ENCODE data around the gene CEP57.

CEP57 gene

GRCh38 chr11:95790123-95790932 lies at the start of gene CEP57:
TSS of gene CEP57 (plus strand) at chr11:95790498. CDS start at chr11:95790699, 201 bp downstream.
- peak within 1 kb of the TSS; percentile 92 for H3K27ac ChIP-seq
- DNase-seq (ENCODE audit: low read depth, low spot score), result peak; percentile 92

- no peak overlapping the region for H3K27ac ChIP-seq
- DNase-seq (ENCODE audit: low read depth, low spot score), result no peak
These were observed 40.2 kb upstream of the CEP57 start for GRCh38 chr11:95750101-95750500.

GRCh38 chr11:95751515-95751914 lies 38.8 kb upstream of the CEP57 start:
- no peak overlapping the region for H3K27ac ChIP-seq
- DNase-seq (ENCODE audit: low read depth, low spot score), result no peak

GRCh38 chr11:95760941-95761340 lies 29.4 kb upstream of the CEP57 start:
- no peak overlapping the region for H3K27ac ChIP-seq
- DNase-seq (ENCODE audit: low read depth, low spot score), result no peak

GRCh38 chr11:95762534-95762933 lies 27.8 kb upstream of the CEP57 start:
- no peak for DNase-seq (ENCODE audit: low read depth, low spot score)
- no peak overlapping the region for H3K27ac ChIP-seq

GRCh38 chr11:95764267-95764898 lies 25.9 kb upstream of the CEP57 start:
- DNase-seq (ENCODE audit: low read depth, low spot score), result no peak
- no peak overlapping the region for H3K27ac ChIP-seq

- H3K27ac ChIP-seq, result no peak overlapping the region
- no peak for DNase-seq (ENCODE audit: low read depth, low spot score)
These were observed 23.6 kb upstream of the CEP57 start for GRCh38 chr11:95766701-95767100.

GRCh38 chr11:95767498-95767897 lies 22.8 kb upstream of the CEP57 start:
- no peak for DNase-seq (ENCODE audit: low read depth, low spot score)
- H3K27ac ChIP-seq, result peak overlapping the region; percentile 23

GRCh38 chr11:95768521-95768920 lies 21.8 kb upstream of the CEP57 start:
- DNase-seq (ENCODE audit: low read depth, low spot score), result no peak
- no peak overlapping the region for H3K27ac ChIP-seq

GRCh38 chr11:95776859-95777258 lies 13.4 kb upstream of the CEP57 start:
- H3K27ac ChIP-seq, result no peak overlapping the region
- DNase-seq (ENCODE audit: low read depth, low spot score), result no peak

GRCh38 chr11:95778699-95779098 lies 11.6 kb upstream of the CEP57 start:
- no peak for DNase-seq (ENCODE audit: low read depth, low spot score)
- no peak overlapping the region for H3K27ac ChIP-seq

GRCh38 chr11:95780544-95780943 lies 9.8 kb upstream of the CEP57 start:
- no peak overlapping the region for H3K27ac ChIP-seq
- DNase-seq (ENCODE audit: low read depth, low spot score), result no peak

GRCh38 chr11:95788921-95789505 lies 1.3 kb upstream of the CEP57 start:
- DNase-seq (ENCODE audit: low read depth, low spot score), result no peak

GRCh38 chr11:95789506-95790122 lies 684 bp upstream of the CEP57 start, which contains the start of gene FAM76B:
TSS of gene FAM76B (minus strand) at chr11:95789782. CDS start at chr11:95789478, 304 bp downstream.
- peak; percentile 96 for DNase-seq (ENCODE audit: low read depth, low spot score)
- H3K27ac ChIP-seq, result peak within 1 kb of the TSS; percentile 92

More at GRCh38 chr11:95788921-95789505, 1.3 kb upstream of the CEP57 start:
- H3K27ac ChIP-seq, result peak overlapping the region; percentile 92

- peak overlapping the region; percentile 92 for H3K27ac ChIP-seq
- DNase-seq (ENCODE audit: low read depth, low spot score), result no peak
These were observed 823 bp downstream of the CEP57 start for GRCh38 chr11:95790933-95791708.

GRCh38 chr11:95791709-95792033 lies 1.4 kb downstream of the CEP57 start:
- DNase-seq (ENCODE audit: low read depth, low spot score), result no peak
- H3K27ac ChIP-seq, result peak overlapping the region; percentile 92

- no peak for DNase-seq (ENCODE audit: low read depth, low spot score)
- no peak overlapping the region for H3K27ac ChIP-seq
These were observed 1.9 kb downstream of the CEP57 start for GRCh38 chr11:95792200-95792599.

GRCh38 chr11:95792700-95793099 lies 2.4 kb downstream of the CEP57 start:
- H3K27ac ChIP-seq, result no peak overlapping the region
- no peak for DNase-seq (ENCODE audit: low read depth, low spot score)

- DNase-seq (ENCODE audit: low read depth, low spot score), result no peak
- no peak overlapping the region for H3K27ac ChIP-seq
These were observed 2.8 kb downstream of the CEP57 start for GRCh38 chr11:95793116-95793515.

- DNase-seq (ENCODE audit: low read depth, low spot score), result no peak
- no peak overlapping the region for H3K27ac ChIP-seq
These were observed 3.8 kb downstream of the CEP57 start for GRCh38 chr11:95794086-95794485.

Data from epithelial cell of prostate (primary cell).